CD14-positive monocyte (primary cell): ENCODE data around the gene RAB12. TPM values are rescaled to one million over a fixed set of nuclear protein-coding genes. Genes with fewer than 3 reads are reported as not detected.
A peak's percentile ranks its signal among the peaks of the same experiment; 100 is the strongest.

Experiments used
- DNase-seq, 3 donors: peaks; one replicate each; pipeline ENCODE4 v3.0.0-alpha.2; 2011 to 2022
- H2AFZ ChIP-seq: 2 replicates; pipeline ENCODE4 v1.6.0; 2012; ENCODE audit warnings: mild to moderate bottlenecking, low read depth, low read length, inconsistent platforms; ENCODE audit not compliant: insufficient read depth, poor library complexity, severe bottlenecking
- H3K27ac ChIP-seq, 2 donors: 1 replicate in 1 of 2; 2 replicates in 1 of 2; pipeline ENCODE4 v1.5.1; 2012 to 2013; ENCODE audit warnings: low read length in 2 of 2, control low read depth in 1 of 2, inconsistent platforms in 1 of 2, low read depth in 1 of 2, mild to moderate bottlenecking in 1 of 2
- H3K27me3 ChIP-seq, 2 donors: one replicate each; pipeline versions ENCODE4 v1.6.0 to v1.6.1; 2011 to 2013; ENCODE audit warnings: low read length in 2 of 2; ENCODE audit not compliant: control insufficient read depth in 2 of 2, insufficient read depth in 2 of 2
- H3K36me3 ChIP-seq, 2 donors: replicated peaks in 1 of 2; 1 replicate in 1 of 2; 2 replicates in 1 of 2; pipeline versions ENCODE4 v1.5.1 to v1.6.1; 2012 to 2013; ENCODE audit warnings: low read length in 2 of 2, control low read depth in 1 of 2, inconsistent platforms in 1 of 2, mild to moderate bottlenecking in 1 of 2; ENCODE audit not compliant: insufficient read depth in 2 of 2, control insufficient read depth in 1 of 2
- H3K4me1 ChIP-seq, 2 donors: 1 replicate in 1 of 2; 2 replicates in 1 of 2; pipeline versions ENCODE4 v1.5.1 to v1.6.1; 2012 to 2013; ENCODE audit warnings: low read length in 2 of 2, control low read depth in 1 of 2, inconsistent platforms in 1 of 2, mild to moderate bottlenecking in 1 of 2, moderate library complexity in 1 of 2; ENCODE audit not compliant: insufficient read depth in 2 of 2, control insufficient read depth in 1 of 2
- H3K4me2 ChIP-seq: replicated peaks from 2 replicates; pipeline ENCODE3; 2012; ENCODE audit warnings: low read length, moderate library complexity, mild to moderate bottlenecking; ENCODE audit not compliant: poor library complexity, severe bottlenecking; ENCODE audit errors: extremely low read depth
- H3K4me3 ChIP-seq, 3 experiments: fragments of 200-600 bp in 1 of 3; sonication (generic) in 1 of 3; replicated peaks in 1 of 3; 1 replicate in 2 of 3; 2 replicates in 1 of 3; pipeline ENCODE4 v1.5.1; 2011 to 2013; ENCODE audit warnings: low read length in 3 of 3, mild to moderate bottlenecking in 3 of 3, control low read depth in 2 of 3, low read depth in 2 of 3, inconsistent platforms in 1 of 3, moderate library complexity in 1 of 3
- H3K79me2 ChIP-seq: 2 replicates; pipeline ENCODE4 v1.6.0; 2012; ENCODE audit warnings: mild to moderate bottlenecking, control low read depth, inconsistent platforms, low read length, moderate library complexity; ENCODE audit not compliant: insufficient read depth
- H3K9ac ChIP-seq: 2 replicates; pipeline ENCODE4 v1.6.0; 2017; ENCODE audit warnings: low read length, mild to moderate bottlenecking; ENCODE audit not compliant: insufficient read depth, poor library complexity, severe bottlenecking
- H3K9me3 ChIP-seq, 2 donors: replicated peaks in 1 of 2; 1 replicate in 1 of 2; 2 replicates in 1 of 2; pipeline versions ENCODE4 v1.5.1 to v1.6.1; 2012 to 2013; ENCODE audit warnings: low read length in 2 of 2, control low read depth in 1 of 2; ENCODE audit not compliant: control insufficient read depth in 1 of 2, insufficient read depth in 1 of 2
- H4K20me1 ChIP-seq: 2 replicates; pipeline ENCODE4 v1.6.0; 2012; ENCODE audit warnings: mild to moderate bottlenecking, low read length, control low read depth, moderate library complexity; ENCODE audit not compliant: insufficient read depth
- H3K27ac Mint-ChIP-seq, 7 donors: one replicate each; pipeline ENCODE4 v1.8.0; 2020; ENCODE audit warnings: mild to moderate bottlenecking in 7 of 7, mixed read lengths in 7 of 7, moderate library complexity in 6 of 7, inconsistent platforms in 2 of 7
- H3K27me3 Mint-ChIP-seq, 3 donors: one replicate each; pipeline ENCODE4 v1.8.0; 2021 to 2022; ENCODE audit warnings: low read depth in 3 of 3, mild to moderate bottlenecking in 3 of 3, mixed read lengths in 3 of 3, moderate library complexity in 3 of 3, inconsistent platforms in 1 of 3
- H3K36me3 Mint-ChIP-seq, 2 donors: one replicate each; pipeline ENCODE4 v1.8.0; 2020; ENCODE audit warnings: mixed read lengths in 2 of 2, inconsistent platforms in 1 of 2, mild to moderate bottlenecking in 1 of 2
- H3K4me1 Mint-ChIP-seq: one replicate; pipeline ENCODE4 v1.8.0; 2020; ENCODE audit warnings: mild to moderate bottlenecking, mixed read lengths
- H3K4me3 Mint-ChIP-seq, 2 donors: one replicate each; pipeline ENCODE4 v1.8.0; 2020; ENCODE audit warnings: mild to moderate bottlenecking in 2 of 2, mixed read lengths in 2 of 2, moderate library complexity in 1 of 2
- H3K9me3 Mint-ChIP-seq, 7 donors: one replicate each; pipeline ENCODE4 v1.8.0; 2020 to 2022; ENCODE audit warnings: mixed read lengths in 7 of 7, mild to moderate bottlenecking in 6 of 7, moderate library complexity in 6 of 7, inconsistent platforms in 2 of 7
- WGBS: methylation state at CpG from one replicate; pipeline ENCODE4 v1.1.5; 2013; ENCODE audit warnings: missing lambda C conversion rate; ENCODE audit not compliant: insufficient coverage; 5-methylcytosine and 5-hydroxymethylcytosine counted together
- intact Hi-C, 2 donors: fragments of 100-400 bp; cut with micrococcal nuclease; formaldehyde crosslinking; loops; one replicate each; pipeline versions ENCODE4 v1.15.0 to v1.15.1; 2023
- polyA plus RNA-seq, 3 donors: library from polyadenylated mRNA; depleted of rRNA in 1 of 3; unstranded in 2 of 3; stranded (reverse) in 1 of 3; fragments of 300-500 nt in 2 of 3; fragments of >200 nt in 1 of 3; fragmentation: Illumina TruSeq in 2 of 3; gene quantifications; 1 replicate in 2 of 3; 2 replicates in 1 of 3; pipeline ENCODE4 v1.2.3, GENCODE V29; 2012 to 2021
- TF ChIP-seq, protein P1 (sequence below): fragments of 200-600 bp; IDR thresholded peaks from one replicate; pipeline ENCODE4 v1.8.0; 2022; ENCODE audit warnings: antibody characterized with exemption, mild to moderate bottlenecking

Gene RAB12
- polyA plus RNA-seq, 3 donors: 0.15 to 22.1 (median 0.16) TPM

- H3K4me1 ChIP-seq: no peaks in the 10 kb centered on the region
- Mint-ChIP-seq H3K4me1 (no peaks in the 10 kb centered on the region), H3K27ac (peak overlapping the region in 2 of 7 donors; percentile 15 to 40), H3K36me3 (peaks cover 71 to 93% of the 10 kb centered on the region in 2 donors), H3K27me3 (peaks cover 0 to 2% (median 0%) of the 10 kb centered on the region in 3 donors), H3K9me3 (no peaks in the 10 kb centered on the region), H3K4me3 (no peak overlapping the region)
- TF ChIP-seq, protein P1, sequence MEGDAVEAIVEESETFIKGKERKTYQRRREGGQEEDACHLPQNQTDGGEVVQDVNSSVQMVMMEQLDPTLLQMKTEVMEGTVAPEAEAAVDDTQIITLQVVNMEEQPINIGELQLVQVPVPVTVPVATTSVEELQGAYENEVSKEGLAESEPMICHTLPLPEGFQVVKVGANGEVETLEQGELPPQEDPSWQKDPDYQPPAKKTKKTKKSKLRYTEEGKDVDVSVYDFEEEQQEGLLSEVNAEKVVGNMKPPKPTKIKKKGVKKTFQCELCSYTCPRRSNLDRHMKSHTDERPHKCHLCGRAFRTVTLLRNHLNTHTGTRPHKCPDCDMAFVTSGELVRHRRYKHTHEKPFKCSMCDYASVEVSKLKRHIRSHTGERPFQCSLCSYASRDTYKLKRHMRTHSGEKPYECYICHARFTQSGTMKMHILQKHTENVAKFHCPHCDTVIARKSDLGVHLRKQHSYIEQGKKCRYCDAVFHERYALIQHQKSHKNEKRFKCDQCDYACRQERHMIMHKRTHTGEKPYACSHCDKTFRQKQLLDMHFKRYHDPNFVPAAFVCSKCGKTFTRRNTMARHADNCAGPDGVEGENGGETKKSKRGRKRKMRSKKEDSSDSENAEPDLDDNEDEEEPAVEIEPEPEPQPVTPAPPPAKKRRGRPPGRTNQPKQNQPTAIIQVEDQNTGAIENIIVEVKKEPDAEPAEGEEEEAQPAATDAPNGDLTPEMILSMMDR: no peak
- H3K4me2 ChIP-seq: no peak overlapping the region
- H3K79me2 ChIP-seq: peaks cover 72% of the 10 kb centered on the region
- H3K4me3 ChIP-seq: no peak overlapping the region
- no peak for DNase-seq
- peaks cover 77 to 100% of the 10 kb centered on the region in 2 donors for H3K36me3 ChIP-seq
- intact Hi-C loops: no loop called here
- no peaks in the 10 kb centered on the region for H3K9me3 ChIP-seq
- H4K20me1 ChIP-seq: peaks cover 97% of the 10 kb centered on the region
- H3K27ac ChIP-seq: no peak overlapping the region
- WGBS: 100% methylated on average over 1 of the region's 2 CpGs
- H3K9ac ChIP-seq: no peak overlapping the region
- no peak overlapping the region for H2AFZ ChIP-seq
- no peaks in the 10 kb centered on the region for H3K27me3 ChIP-seq
These were observed 21.3 kb downstream of the RAB12 start for GRCh38 chr18:8630546-8630945.

GRCh38 chr18:8631265-8631664 lies 22.0 kb downstream of the RAB12 start:
- H3K36me3 Mint-ChIP-seq: peaks cover 71 to 93% of the 10 kb centered on the region in 2 donors
- no peaks in the 10 kb centered on the region for H3K27me3 Mint-ChIP-seq
- H3K9ac ChIP-seq: no peak overlapping the region
- H3K9me3 ChIP-seq: no peaks in the 10 kb centered on the region
- DNase-seq: no peak
- no peak overlapping the region for H3K27ac ChIP-seq
- WGBS: 92% methylated on average over 3 of the region's 5 CpGs
- peaks cover 65% of the 10 kb centered on the region for H3K79me2 ChIP-seq
- H3K36me3 ChIP-seq: peaks cover 77 to 100% of the 10 kb centered on the region in 2 donors
- no peak overlapping the region for H3K4me3 Mint-ChIP-seq
- no peak overlapping the region for H3K4me3 ChIP-seq
- no peak overlapping the region for H2AFZ ChIP-seq
- TF ChIP-seq, protein P1: no peak
- intact Hi-C loops: no loop called here
- H3K27me3 ChIP-seq: no peaks in the 10 kb centered on the region
- H3K4me2 ChIP-seq: no peak overlapping the region
- no peaks in the 10 kb centered on the region for H3K4me1 Mint-ChIP-seq
- H4K20me1 ChIP-seq: peaks cover 96% of the 10 kb centered on the region
- H3K9me3 Mint-ChIP-seq: no peaks in the 10 kb centered on the region
- H3K4me1 ChIP-seq: no peaks in the 10 kb centered on the region
- H3K27ac Mint-ChIP-seq: peak overlapping the region in 2 of 7 donors; percentile 26 to 76
